Measurements from ENCODE around the gene SLC12A2.

SLC12A2 gene

GRCh38 chr5:128154943-128155342 lies 71.4 kb downstream of the SLC12A2 start:
- TF ChIP-seq, protein P1, sequence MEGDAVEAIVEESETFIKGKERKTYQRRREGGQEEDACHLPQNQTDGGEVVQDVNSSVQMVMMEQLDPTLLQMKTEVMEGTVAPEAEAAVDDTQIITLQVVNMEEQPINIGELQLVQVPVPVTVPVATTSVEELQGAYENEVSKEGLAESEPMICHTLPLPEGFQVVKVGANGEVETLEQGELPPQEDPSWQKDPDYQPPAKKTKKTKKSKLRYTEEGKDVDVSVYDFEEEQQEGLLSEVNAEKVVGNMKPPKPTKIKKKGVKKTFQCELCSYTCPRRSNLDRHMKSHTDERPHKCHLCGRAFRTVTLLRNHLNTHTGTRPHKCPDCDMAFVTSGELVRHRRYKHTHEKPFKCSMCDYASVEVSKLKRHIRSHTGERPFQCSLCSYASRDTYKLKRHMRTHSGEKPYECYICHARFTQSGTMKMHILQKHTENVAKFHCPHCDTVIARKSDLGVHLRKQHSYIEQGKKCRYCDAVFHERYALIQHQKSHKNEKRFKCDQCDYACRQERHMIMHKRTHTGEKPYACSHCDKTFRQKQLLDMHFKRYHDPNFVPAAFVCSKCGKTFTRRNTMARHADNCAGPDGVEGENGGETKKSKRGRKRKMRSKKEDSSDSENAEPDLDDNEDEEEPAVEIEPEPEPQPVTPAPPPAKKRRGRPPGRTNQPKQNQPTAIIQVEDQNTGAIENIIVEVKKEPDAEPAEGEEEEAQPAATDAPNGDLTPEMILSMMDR (IDR thresholded peaks at IDR 0.05; ENCODE audit: low read depth, low read length) = no peak
- peak; percentile 29 to 81 for DNase-seq (ENCODE audit: low read depth in 2 of 2)
- no peak overlapping the region for H3K4me3 ChIP-seq (replicated peaks in 1 of 2; ENCODE audit: low read depth in 2 of 2, low read length in 2 of 2)

DNA sequence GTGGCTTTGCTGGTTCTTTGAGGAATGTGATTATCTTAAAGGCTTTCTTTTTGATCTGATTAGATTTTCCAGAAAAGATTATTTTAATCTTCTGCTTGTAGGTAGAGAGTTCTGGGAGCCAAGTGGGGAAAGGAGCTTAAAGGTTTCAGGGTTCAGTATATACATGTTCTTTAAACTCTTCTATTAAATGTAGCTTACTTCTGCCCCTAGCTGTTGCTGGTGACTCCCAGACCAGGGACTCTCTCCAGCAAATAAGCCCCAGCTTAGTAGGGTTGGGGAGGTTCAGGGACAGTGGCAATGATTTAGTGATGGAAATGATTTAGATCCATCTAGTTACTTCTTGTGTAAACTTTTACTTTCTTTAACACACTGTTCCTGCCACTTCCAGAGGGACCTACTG lies 72.2 kb downstream of the SLC12A2 start:
- no peak overlapping the region for H3K4me3 ChIP-seq (replicated peaks in 1 of 2; ENCODE audit: low read depth in 2 of 2, low read length in 2 of 2)
- TF ChIP-seq, protein P1 (IDR thresholded peaks at IDR 0.05; ENCODE audit: low read depth, low read length) = peak; percentile 13
- DNase-seq (ENCODE audit: low read depth in 2 of 2) = peak; percentile 7 to 11

GRCh38 chr5:128156521-128156920 lies 73.0 kb downstream of the SLC12A2 start:
- TF ChIP-seq, protein P1 (IDR thresholded peaks at IDR 0.05; ENCODE audit: low read depth, low read length) = no peak
- DNase-seq (ENCODE audit: low read depth in 2 of 2) = peak in 1 of 2 donors; percentile 6
- H3K4me3 ChIP-seq (replicated peaks in 1 of 2; ENCODE audit: low read depth in 2 of 2, low read length in 2 of 2) = no peak overlapping the region

DNA sequence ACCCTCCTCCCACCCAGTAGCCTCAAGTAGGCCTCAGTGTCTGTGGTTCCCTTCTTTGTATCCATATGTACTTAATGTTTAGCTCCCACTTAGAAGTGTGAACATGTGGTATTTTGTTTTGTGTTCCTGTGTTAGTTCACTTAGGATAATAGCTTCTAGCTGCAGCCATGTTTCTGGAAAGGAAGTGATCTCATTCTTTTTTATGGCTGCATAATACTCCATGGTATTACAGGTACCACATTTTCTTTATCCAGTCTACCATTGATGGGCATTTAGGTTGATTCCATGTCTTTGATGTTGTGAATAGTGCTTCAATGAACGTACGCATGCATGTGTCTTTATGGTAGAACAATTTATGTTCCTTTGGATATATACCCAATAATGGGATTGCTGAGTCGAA lies 74.8 kb downstream of the SLC12A2 start:
- no peak for DNase-seq (ENCODE audit: low read depth in 2 of 2)
- TF ChIP-seq, protein P1 (IDR thresholded peaks at IDR 0.05; ENCODE audit: low read depth, low read length) = no peak
- no peak overlapping the region for H3K4me3 ChIP-seq (replicated peaks in 1 of 2; ENCODE audit: low read depth in 2 of 2, low read length in 2 of 2)

DNA sequence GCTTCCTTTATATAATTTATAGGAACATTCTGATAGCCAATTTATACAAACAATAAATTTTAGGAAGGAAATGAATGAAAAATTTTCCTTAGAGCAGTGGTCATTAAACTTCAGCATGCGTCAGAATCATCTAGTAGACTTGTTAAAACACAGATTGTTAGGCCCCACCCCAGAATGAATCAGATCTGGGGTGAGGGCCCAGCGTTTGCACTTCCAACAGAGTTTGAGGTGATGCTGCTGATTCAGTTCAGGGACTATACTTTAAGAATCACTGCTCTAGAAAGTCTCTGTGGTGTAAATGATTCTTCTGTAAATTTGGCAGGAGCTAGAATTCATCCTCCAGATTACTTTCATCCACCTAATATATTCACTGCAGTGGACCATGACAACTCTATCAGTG lies 80.4 kb downstream of the SLC12A2 start:
- TF ChIP-seq, protein P1 (IDR thresholded peaks at IDR 0.05; ENCODE audit: low read depth, low read length) = no peak
- no peak overlapping the region for H3K4me3 ChIP-seq (replicated peaks in 1 of 2; ENCODE audit: low read depth in 2 of 2, low read length in 2 of 2)
- peak; percentile 17 to 63 for DNase-seq (ENCODE audit: low read depth in 2 of 2)

GRCh38 chr5:128169401-128170017 lies 85.9 kb downstream of the SLC12A2 start:
- TF ChIP-seq, protein P1 (IDR thresholded peaks at IDR 0.05; ENCODE audit: low read depth, low read length) = no peak
- no peak overlapping the region for H3K4me3 ChIP-seq (replicated peaks in 1 of 2; ENCODE audit: low read depth in 2 of 2, low read length in 2 of 2)
- no peak for DNase-seq (ENCODE audit: low read depth in 2 of 2)

DNA sequence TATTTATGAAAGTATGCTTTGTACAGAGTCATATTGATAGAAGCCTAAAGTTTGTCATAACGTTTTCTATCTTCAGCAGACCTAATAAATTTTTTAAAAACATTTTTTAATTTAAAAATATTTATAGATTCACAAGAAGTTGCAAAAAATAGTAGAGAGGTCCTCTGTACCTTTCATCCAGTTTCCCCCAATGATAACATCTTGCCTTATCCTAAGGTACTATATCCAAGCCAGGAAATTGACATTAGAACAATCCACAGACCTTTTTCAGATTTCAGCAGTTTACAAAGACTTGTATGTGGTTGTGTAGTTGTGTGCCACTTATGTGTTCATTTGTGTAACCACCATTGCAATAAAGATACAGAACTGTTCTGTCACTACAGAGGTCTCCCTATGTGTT lies 88.5 kb downstream of the SLC12A2 start:
- DNase-seq (ENCODE audit: low read depth in 2 of 2) = no peak
- TF ChIP-seq, protein P1 (IDR thresholded peaks at IDR 0.05; ENCODE audit: low read depth, low read length) = no peak
- H3K4me3 ChIP-seq (replicated peaks in 1 of 2; ENCODE audit: low read depth in 2 of 2, low read length in 2 of 2) = no peak overlapping the region

Data from cardiac fibroblast (primary cell).